ENCODE data around the gene ACR.

GRCh38 chr22:50726643-50727340, 11.2 kb upstream of the ACR start:
- TF ChIP-seq CTCF (IDR thresholded peaks at IDR 0.05; ENCODE audit: insufficient read depth, low read depth, low read length) (no peak), EZH2 (IDR thresholded peaks at IDR 0.05; ENCODE audit: insufficient read depth, low read length) (no peak)
